Mammary epithelial cell (primary cell): ENCODE data around the gene SSC5D.

Source experiments
- EZH2 ChIP-seq: IDR thresholded peaks from 2 replicates; pipeline ENCODE4 v1.6.1; 2012; ENCODE audit warnings: low read length, inconsistent platforms, borderline replicate concordance
- TF ChIP-seq, protein P1 (sequence below), 2 donors: IDR thresholded peaks in 1 of 2; conservative IDR thresholded peaks in 1 of 2; 2 replicates each; pipeline ENCODE4 v1.5.1; 2011 to 2012; ENCODE audit warnings: inconsistent platforms in 2 of 2, low read length in 2 of 2, mild to moderate bottlenecking in 2 of 2, control low read depth in 1 of 2, low read depth in 1 of 2; ENCODE audit not compliant: insufficient read depth in 1 of 2; ENCODE audit errors: extremely low read depth in 1 of 2

DNA sequence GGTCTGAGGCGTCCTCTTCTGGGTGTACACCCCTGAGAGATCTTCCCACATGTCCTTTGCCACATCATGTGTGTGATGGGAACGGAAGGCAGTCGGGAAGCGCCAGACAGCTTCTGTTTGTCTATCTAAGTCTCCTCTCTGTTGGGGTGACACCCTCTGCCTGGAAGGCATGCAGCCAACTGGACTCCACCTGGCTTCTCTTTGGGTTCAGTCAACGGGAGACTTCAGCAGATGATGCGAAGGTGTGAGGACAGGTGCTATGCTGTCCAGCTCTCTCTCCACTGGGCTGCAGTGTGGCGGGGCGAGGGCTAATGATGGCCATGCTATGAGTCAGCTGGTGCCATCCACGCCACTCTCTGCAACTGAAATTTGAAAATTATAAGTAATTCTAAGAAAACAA is 71.4 kb downstream of the SSC5D start:
- TF ChIP-seq, protein P1, sequence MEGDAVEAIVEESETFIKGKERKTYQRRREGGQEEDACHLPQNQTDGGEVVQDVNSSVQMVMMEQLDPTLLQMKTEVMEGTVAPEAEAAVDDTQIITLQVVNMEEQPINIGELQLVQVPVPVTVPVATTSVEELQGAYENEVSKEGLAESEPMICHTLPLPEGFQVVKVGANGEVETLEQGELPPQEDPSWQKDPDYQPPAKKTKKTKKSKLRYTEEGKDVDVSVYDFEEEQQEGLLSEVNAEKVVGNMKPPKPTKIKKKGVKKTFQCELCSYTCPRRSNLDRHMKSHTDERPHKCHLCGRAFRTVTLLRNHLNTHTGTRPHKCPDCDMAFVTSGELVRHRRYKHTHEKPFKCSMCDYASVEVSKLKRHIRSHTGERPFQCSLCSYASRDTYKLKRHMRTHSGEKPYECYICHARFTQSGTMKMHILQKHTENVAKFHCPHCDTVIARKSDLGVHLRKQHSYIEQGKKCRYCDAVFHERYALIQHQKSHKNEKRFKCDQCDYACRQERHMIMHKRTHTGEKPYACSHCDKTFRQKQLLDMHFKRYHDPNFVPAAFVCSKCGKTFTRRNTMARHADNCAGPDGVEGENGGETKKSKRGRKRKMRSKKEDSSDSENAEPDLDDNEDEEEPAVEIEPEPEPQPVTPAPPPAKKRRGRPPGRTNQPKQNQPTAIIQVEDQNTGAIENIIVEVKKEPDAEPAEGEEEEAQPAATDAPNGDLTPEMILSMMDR (conservative IDR thresholded peaks at IDR 0.05 in 1 of 2, IDR thresholded peaks at IDR 0.05 in 1 of 2; ENCODE audit: extremely low read depth in 1 of 2, insufficient read depth in 1 of 2, low read depth in 1 of 2, low read length in 2 of 2), result no peak
- TF ChIP-seq EZH2, result no peak
